Smooth muscle cell of the pulmonary artery (primary cell): ENCODE measurements around the gene MEGF6. TPM values are rescaled to one million over a fixed set of nuclear protein-coding genes. Genes with fewer than 3 reads are reported as not detected.

Experiments
- total RNA-seq: library from RNA; depleted of rRNA; stranded (reverse); fragments of >200 nt; gene quantifications from 2 replicates; pipeline ENCODE4 v1.2.3, GENCODE V29; 2014

The MEGF6 gene
- total RNA-seq, result 87.9 and 91.8 TPM in 2 replicates

GRCh38 chr1:3611170-3612019 lies at the start of gene MEGF6:
MEGF6 (minus strand) TSS chr1:3611508; CDS start chr1:3611268, 240 bp downstream.

GRCh38 chr1:3651930-3652547 lies 40.7 kb upstream of the MEGF6 start, which contains the start of gene TP73:
TP73 (plus strand) TSS chr1:3652516; CDS start chr1:3682366, 29,850 bp downstream.

GRCh38 chr1:3649342-3650247 lies 38.3 kb upstream of the MEGF6 start, which contains the start of gene WRAP73:
WRAP73 (minus strand) TSS chr1:3650103; CDS start chr1:3649999, 104 bp downstream.

GRCh38 chr1:3624200-3625136 lies 13.2 kb upstream of the MEGF6 start, which contains the start of gene TPRG1L:
TPRG1L (plus strand) TSS chr1:3625015; CDS start chr1:3625073, 58 bp downstream.

GRCh38 chr1:3453891-3454810 lies 157.2 kb downstream of the MEGF6 start, which contains the start of gene ARHGEF16:
ARHGEF16 (plus strand) TSS chr1:3454665; CDS start chr1:3463085, 8,420 bp downstream.

Other genes starting within 250 kb of the MEGF6 start
- gene ARHGEF16, start 156.8 kb downstream of the MEGF6 start, total RNA-seq, result 0.52 and 0.66 TPM in 2 replicates
- 34.6 and 36.2 TPM in 2 replicates for gene TPRG1L, start 13.5 kb upstream of the MEGF6 start, total RNA-seq
- gene WRAP73, start 38.6 kb upstream of the MEGF6 start, total RNA-seq, result 14.1 and 21.5 TPM in 2 replicates
- 0.07 TPM in 1 of 2 replicates, not detected in the other for gene TP73, start 41.0 kb upstream of the MEGF6 start, total RNA-seq
- not detected in 2 replicates for gene CCDC27, start 140.9 kb upstream of the MEGF6 start, total RNA-seq
- 0.78 and 1.3 TPM in 2 replicates for gene SMIM1, start 161.2 kb upstream of the MEGF6 start, total RNA-seq
- gene LRRC47, start 185.0 kb upstream of the MEGF6 start, total RNA-seq, result 26.8 and 33.9 TPM in 2 replicates
- gene CEP104, start 245.7 kb upstream of the MEGF6 start, total RNA-seq, result 42.4 and 44.6 TPM in 2 replicates
- 6.3 and 7.5 TPM in 2 replicates for gene DFFB, start 246.0 kb upstream of the MEGF6 start, total RNA-seq